WTC11 (cell line): ENCODE measurements around the gene USP48. TPM values are rescaled to one million over a fixed set of nuclear protein-coding genes. Genes with fewer than 3 reads are reported as not detected.

ENCODE experiments used
- ATAC-seq: fragments of 200-7000 bp; cut with Tn5 transposase; 2 replicates; pipeline ENCODE4 v1.10.0; 2021; ENCODE audit warnings: mild to moderate bottlenecking, moderate library complexity
- CTCF ChIA-PET: fragments of 300-600 bp; sonication (Branson Sonifier 250); formaldehyde crosslinking; loops from one replicate; lab custom pipeline; 2021; ENCODE audit warnings: antibody characterized with exemption; lab: Charles Lee
- POLR2A ChIA-PET: fragments of 350-600 bp; sonication (Branson Sonifier 250); formaldehyde crosslinking; loops from one replicate; lab custom pipeline; 2021; ENCODE audit warnings: antibody characterized with exemption; lab: Charles Lee
- DNase-seq: peaks from one replicate; pipeline ENCODE4 v3.0.0; 2021; ENCODE audit warnings: low spot score
- H3K27ac Mint-ChIP-seq: 2 replicates; pipeline ENCODE4 v1.8.0; 2021; ENCODE audit warnings: mixed read lengths
- H3K27me3 Mint-ChIP-seq: 2 replicates; pipeline ENCODE4 v1.8.0; 2021; ENCODE audit warnings: low read depth, mild to moderate bottlenecking, moderate library complexity, mixed read lengths
- H3K36me3 Mint-ChIP-seq: 2 replicates; pipeline ENCODE4 v1.8.0; 2021; ENCODE audit warnings: mixed read lengths
- H3K4me1 Mint-ChIP-seq: 2 replicates; pipeline ENCODE4 v1.8.0; 2022; ENCODE audit warnings: mixed read lengths
- H3K4me3 Mint-ChIP-seq: 2 replicates; pipeline ENCODE4 v1.8.0; 2021; ENCODE audit warnings: mild to moderate bottlenecking, moderate library complexity, mixed read lengths
- H3K9me3 Mint-ChIP-seq: 2 replicates; pipeline ENCODE4 v1.8.0; 2021; ENCODE audit warnings: mixed read lengths
- ATF1 ChIP-seq: sonication (generic); formaldehyde crosslinking; IDR thresholded peaks from 2 replicates; pipeline ENCODE4 v1.8.1; 2023; ENCODE audit warnings: mild to moderate bottlenecking, moderate library complexity, missing genetic modification reagents
- ELF4 ChIP-seq: sonication (generic); formaldehyde crosslinking; IDR thresholded peaks from 2 replicates; pipeline ENCODE4 v1.8.1; 2022; ENCODE audit warnings: low read depth, mild to moderate bottlenecking, moderate library complexity, missing genetic modification reagents
- FOXK1 ChIP-seq: sonication (generic); formaldehyde crosslinking; IDR thresholded peaks from 2 replicates; pipeline ENCODE4 v1.8.0; 2022; ENCODE audit warnings: mild to moderate bottlenecking, moderate library complexity, missing genetic modification reagents
- GRHL2 ChIP-seq: fragments of 250-450 bp; sonication (Bioruptor Pico); IDR thresholded peaks from 2 replicates; pipeline ENCODE4 v1.8.0; 2022; ENCODE audit warnings: mild to moderate bottlenecking, moderate library complexity; ENCODE audit not compliant: insufficient replicate concordance, severe bottlenecking
- KAT7 ChIP-seq: sonication (generic); formaldehyde crosslinking; IDR thresholded peaks from 2 replicates; pipeline ENCODE4 v1.8.1; 2023; ENCODE audit warnings: missing genetic modification reagents, mild to moderate bottlenecking, borderline replicate concordance
- NFE2L1 ChIP-seq: sonication (generic); formaldehyde crosslinking; IDR thresholded peaks from 2 replicates; pipeline ENCODE4 v1.8.1; 2023; ENCODE audit warnings: missing genetic modification reagents
- NFYB ChIP-seq: sonication (generic); formaldehyde crosslinking; conservative IDR thresholded peaks from 2 replicates; pipeline ENCODE4 v1.8.0; 2022; ENCODE audit warnings: low read depth, missing genetic modification reagents
- NR1H2 ChIP-seq: sonication (generic); formaldehyde crosslinking; IDR thresholded peaks from 2 replicates; pipeline ENCODE4 v1.9.0; 2021; ENCODE audit warnings: mild to moderate bottlenecking, moderate library complexity, missing genetic modification reagents
- RORB ChIP-seq: fragments of 250-450 bp; sonication (Bioruptor Pico); IDR thresholded peaks from 2 replicates; pipeline ENCODE4 v1.9.0; 2021; ENCODE audit warnings: mild to moderate bottlenecking
- TCF7 ChIP-seq: sonication (generic); formaldehyde crosslinking; IDR thresholded peaks from 2 replicates; pipeline ENCODE4 v1.8.0; 2022; ENCODE audit warnings: mild to moderate bottlenecking, low read depth, missing genetic modification reagents, moderate library complexity
- ZNF138 ChIP-seq: sonication (generic); formaldehyde crosslinking; conservative IDR thresholded peaks from 2 replicates; pipeline ENCODE4 v1.8.1; 2022; ENCODE audit warnings: mild to moderate bottlenecking, moderate library complexity, missing genetic modification reagents
- ZNF416 ChIP-seq: fragments of 250-450 bp; sonication (Bioruptor Pico); IDR thresholded peaks from 2 replicates; pipeline ENCODE4 v1.9.0; 2021; ENCODE audit warnings: mild to moderate bottlenecking, inconsistent platforms
- total RNA-seq: library from RNA; stranded (reverse); gene quantifications from 3 replicates; pipeline ENCODE4 v1.2.3, GENCODE V29; 2021
- TF ChIP-seq, protein P1 (sequence below): sonication (generic); formaldehyde crosslinking; IDR thresholded peaks from 2 replicates; pipeline ENCODE4 v1.8.0; 2023; ENCODE audit warnings: missing genetic modification reagents, mild to moderate bottlenecking, borderline replicate concordance
- TF ChIP-seq, protein P2 (sequence below): sonication (generic); formaldehyde crosslinking; IDR thresholded peaks from 2 replicates; pipeline ENCODE4 v1.8.0; 2023; ENCODE audit warnings: missing genetic modification reagents
- TF ChIP-seq, protein P3 (sequence below): sonication (generic); formaldehyde crosslinking; IDR thresholded peaks from 2 replicates; pipeline ENCODE4 v1.8.1; 2022; ENCODE audit warnings: mild to moderate bottlenecking, moderate library complexity, missing genetic modification reagents
- TF ChIP-seq, protein P4 (sequence below): sonication (generic); formaldehyde crosslinking; IDR thresholded peaks from 2 replicates; pipeline ENCODE4 v1.8.0; 2022; ENCODE audit warnings: mild to moderate bottlenecking, missing genetic modification reagents
- TF ChIP-seq, protein P5 (sequence below): sonication (generic); formaldehyde crosslinking; IDR thresholded peaks from 2 replicates; pipeline ENCODE4 v1.8.1; 2023; ENCODE audit warnings: mild to moderate bottlenecking, missing genetic modification reagents, borderline replicate concordance
- TF ChIP-seq, protein P6 (sequence below): sonication (generic); formaldehyde crosslinking; IDR thresholded peaks from 2 replicates; pipeline ENCODE4 v1.8.0; 2022; ENCODE audit warnings: mild to moderate bottlenecking, missing genetic modification reagents
- TF ChIP-seq, protein P7 (sequence below): sonication (generic); formaldehyde crosslinking; IDR thresholded peaks from 2 replicates; pipeline ENCODE4 v1.8.0; 2023; ENCODE audit warnings: mild to moderate bottlenecking, missing genetic modification reagents

The USP48 gene
- total RNA-seq, 1 experiment from 2014 or later, result 86.9 TPM

DNA sequence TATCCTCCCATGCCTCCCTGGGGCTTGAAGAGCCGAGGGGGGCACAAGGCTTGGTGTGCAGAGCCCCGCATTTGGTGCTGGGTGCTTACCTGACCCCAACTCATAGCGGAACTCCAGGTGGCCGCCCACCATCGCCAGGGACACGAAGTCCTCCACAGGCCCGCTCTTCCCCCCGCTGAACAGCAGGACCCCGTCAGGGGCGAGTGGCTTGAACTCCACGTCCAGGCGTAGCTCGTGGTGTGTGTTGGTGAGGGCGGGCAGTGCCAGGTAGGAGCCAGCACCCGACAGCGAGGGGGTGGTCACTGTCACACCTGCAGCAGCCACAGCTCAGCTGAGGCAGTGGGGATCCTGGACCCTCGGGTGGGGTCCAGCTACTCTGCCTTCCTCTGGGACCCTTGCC is 46.3 kb upstream of the USP48 start (continued):
- TF ChIP-seq, protein P1, sequence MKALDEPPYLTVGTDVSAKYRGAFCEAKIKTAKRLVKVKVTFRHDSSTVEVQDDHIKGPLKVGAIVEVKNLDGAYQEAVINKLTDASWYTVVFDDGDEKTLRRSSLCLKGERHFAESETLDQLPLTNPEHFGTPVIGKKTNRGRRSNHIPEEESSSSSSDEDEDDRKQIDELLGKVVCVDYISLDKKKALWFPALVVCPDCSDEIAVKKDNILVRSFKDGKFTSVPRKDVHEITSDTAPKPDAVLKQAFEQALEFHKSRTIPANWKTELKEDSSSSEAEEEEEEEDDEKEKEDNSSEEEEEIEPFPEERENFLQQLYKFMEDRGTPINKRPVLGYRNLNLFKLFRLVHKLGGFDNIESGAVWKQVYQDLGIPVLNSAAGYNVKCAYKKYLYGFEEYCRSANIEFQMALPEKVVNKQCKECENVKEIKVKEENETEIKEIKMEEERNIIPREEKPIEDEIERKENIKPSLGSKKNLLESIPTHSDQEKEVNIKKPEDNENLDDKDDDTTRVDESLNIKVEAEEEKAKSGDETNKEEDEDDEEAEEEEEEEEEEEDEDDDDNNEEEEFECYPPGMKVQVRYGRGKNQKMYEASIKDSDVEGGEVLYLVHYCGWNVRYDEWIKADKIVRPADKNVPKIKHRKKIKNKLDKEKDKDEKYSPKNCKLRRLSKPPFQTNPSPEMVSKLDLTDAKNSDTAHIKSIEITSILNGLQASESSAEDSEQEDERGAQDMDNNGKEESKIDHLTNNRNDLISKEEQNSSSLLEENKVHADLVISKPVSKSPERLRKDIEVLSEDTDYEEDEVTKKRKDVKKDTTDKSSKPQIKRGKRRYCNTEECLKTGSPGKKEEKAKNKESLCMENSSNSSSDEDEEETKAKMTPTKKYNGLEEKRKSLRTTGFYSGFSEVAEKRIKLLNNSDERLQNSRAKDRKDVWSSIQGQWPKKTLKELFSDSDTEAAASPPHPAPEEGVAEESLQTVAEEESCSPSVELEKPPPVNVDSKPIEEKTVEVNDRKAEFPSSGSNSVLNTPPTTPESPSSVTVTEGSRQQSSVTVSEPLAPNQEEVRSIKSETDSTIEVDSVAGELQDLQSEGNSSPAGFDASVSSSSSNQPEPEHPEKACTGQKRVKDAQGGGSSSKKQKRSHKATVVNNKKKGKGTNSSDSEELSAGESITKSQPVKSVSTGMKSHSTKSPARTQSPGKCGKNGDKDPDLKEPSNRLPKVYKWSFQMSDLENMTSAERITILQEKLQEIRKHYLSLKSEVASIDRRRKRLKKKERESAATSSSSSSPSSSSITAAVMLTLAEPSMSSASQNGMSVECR, result no peak
- TF ChIP-seq TCF7 (no peak), ZNF416 (CRISPR knock-in tag) (no peak), ELF4 (CRISPR knock-in tag) (no peak)

DNA sequence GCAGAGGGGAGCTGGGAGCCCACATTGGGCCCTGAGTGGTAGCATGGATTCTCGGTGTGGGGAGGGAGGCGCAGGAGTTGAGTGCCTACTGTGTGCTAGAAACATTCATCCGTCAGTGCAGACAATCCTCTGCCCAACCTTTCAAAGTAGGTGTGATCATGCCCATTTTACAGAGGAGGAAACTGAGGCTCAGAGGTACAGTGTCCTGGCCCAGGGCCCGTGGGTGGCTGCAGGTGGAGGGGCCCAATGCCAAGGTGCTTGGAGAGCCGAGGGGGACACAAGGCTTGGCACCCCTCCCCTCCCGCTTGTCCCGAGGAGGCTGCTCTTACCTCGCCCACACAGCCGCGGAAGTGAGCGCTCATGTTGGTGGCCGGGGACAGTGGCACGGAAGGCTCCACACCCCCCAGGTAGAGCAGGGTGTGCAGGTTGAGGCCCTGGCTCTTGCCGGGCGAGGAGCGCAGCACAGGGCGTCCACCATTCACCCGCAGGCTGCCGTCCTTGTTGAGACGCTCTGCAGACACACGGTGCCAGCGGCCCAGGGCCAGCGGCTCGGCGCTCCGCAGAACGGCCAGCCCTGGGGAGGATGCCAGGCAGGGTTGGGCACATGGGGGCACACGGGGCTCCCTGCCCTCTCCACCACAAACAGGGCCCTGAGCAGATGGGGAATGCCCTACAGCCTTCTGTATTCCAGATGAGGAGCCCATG is 45.7 kb upstream of the USP48 start:
- TF ChIP-seq KAT7 (CRISPR knock-in tag) (no peak), GRHL2 (CRISPR knock-in tag) (no peak), NR1H2 (CRISPR knock-in tag) (no peak), RORB (no peak), FOXK1 (CRISPR knock-in tag) (no peak), ATF1 (CRISPR knock-in tag) (no peak), NFE2L1 (CRISPR knock-in tag) (no peak), ZNF138 (no peak), NFYB (CRISPR knock-in tag) (no peak)
- TF ChIP-seq, protein P2, sequence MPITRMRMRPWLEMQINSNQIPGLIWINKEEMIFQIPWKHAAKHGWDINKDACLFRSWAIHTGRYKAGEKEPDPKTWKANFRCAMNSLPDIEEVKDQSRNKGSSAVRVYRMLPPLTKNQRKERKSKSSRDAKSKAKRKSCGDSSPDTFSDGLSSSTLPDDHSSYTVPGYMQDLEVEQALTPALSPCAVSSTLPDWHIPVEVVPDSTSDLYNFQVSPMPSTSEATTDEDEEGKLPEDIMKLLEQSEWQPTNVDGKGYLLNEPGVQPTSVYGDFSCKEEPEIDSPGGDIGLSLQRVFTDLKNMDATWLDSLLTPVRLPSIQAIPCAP (CRISPR knock-in tag), result no peak
- TF ChIP-seq, protein P3, sequence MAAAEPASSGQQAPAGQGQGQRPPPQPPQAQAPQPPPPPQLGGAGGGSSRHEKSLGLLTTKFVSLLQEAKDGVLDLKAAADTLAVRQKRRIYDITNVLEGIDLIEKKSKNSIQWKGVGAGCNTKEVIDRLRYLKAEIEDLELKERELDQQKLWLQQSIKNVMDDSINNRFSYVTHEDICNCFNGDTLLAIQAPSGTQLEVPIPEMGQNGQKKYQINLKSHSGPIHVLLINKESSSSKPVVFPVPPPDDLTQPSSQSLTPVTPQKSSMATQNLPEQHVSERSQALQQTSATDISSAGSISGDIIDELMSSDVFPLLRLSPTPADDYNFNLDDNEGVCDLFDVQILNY (CRISPR knock-in tag), result no peak
- TF ChIP-seq, protein P4, sequence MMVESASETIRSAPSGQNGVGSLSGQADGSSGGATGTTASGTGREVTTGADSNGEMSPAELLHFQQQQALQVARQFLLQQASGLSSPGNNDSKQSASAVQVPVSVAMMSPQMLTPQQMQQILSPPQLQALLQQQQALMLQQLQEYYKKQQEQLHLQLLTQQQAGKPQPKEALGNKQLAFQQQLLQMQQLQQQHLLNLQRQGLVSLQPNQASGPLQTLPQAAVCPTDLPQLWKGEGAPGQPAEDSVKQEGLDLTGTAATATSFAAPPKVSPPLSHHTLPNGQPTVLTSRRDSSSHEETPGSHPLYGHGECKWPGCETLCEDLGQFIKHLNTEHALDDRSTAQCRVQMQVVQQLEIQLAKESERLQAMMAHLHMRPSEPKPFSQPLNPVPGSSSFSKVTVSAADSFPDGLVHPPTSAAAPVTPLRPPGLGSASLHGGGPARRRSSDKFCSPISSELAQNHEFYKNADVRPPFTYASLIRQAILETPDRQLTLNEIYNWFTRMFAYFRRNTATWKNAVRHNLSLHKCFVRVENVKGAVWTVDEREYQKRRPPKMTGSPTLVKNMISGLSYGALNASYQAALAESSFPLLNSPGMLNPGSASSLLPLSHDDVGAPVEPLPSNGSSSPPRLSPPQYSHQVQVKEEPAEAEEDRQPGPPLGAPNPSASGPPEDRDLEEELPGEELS (CRISPR knock-in tag), result no peak
- TF ChIP-seq, protein P5, sequence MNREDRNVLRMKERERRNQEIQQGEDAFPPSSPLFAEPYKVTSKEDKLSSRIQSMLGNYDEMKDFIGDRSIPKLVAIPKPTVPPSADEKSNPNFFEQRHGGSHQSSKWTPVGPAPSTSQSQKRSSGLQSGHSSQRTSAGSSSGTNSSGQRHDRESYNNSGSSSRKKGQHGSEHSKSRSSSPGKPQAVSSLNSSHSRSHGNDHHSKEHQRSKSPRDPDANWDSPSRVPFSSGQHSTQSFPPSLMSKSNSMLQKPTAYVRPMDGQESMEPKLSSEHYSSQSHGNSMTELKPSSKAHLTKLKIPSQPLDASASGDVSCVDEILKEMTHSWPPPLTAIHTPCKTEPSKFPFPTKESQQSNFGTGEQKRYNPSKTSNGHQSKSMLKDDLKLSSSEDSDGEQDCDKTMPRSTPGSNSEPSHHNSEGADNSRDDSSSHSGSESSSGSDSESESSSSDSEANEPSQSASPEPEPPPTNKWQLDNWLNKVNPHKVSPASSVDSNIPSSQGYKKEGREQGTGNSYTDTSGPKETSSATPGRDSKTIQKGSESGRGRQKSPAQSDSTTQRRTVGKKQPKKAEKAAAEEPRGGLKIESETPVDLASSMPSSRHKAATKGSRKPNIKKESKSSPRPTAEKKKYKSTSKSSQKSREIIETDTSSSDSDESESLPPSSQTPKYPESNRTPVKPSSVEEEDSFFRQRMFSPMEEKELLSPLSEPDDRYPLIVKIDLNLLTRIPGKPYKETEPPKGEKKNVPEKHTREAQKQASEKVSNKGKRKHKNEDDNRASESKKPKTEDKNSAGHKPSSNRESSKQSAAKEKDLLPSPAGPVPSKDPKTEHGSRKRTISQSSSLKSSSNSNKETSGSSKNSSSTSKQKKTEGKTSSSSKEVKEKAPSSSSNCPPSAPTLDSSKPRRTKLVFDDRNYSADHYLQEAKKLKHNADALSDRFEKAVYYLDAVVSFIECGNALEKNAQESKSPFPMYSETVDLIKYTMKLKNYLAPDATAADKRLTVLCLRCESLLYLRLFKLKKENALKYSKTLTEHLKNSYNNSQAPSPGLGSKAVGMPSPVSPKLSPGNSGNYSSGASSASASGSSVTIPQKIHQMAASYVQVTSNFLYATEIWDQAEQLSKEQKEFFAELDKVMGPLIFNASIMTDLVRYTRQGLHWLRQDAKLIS, result no peak
- TF ChIP-seq, protein P6, sequence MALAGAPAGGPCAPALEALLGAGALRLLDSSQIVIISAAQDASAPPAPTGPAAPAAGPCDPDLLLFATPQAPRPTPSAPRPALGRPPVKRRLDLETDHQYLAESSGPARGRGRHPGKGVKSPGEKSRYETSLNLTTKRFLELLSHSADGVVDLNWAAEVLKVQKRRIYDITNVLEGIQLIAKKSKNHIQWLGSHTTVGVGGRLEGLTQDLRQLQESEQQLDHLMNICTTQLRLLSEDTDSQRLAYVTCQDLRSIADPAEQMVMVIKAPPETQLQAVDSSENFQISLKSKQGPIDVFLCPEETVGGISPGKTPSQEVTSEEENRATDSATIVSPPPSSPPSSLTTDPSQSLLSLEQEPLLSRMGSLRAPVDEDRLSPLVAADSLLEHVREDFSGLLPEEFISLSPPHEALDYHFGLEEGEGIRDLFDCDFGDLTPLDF (CRISPR knock-in tag), result no peak
- TF ChIP-seq, protein P7, sequence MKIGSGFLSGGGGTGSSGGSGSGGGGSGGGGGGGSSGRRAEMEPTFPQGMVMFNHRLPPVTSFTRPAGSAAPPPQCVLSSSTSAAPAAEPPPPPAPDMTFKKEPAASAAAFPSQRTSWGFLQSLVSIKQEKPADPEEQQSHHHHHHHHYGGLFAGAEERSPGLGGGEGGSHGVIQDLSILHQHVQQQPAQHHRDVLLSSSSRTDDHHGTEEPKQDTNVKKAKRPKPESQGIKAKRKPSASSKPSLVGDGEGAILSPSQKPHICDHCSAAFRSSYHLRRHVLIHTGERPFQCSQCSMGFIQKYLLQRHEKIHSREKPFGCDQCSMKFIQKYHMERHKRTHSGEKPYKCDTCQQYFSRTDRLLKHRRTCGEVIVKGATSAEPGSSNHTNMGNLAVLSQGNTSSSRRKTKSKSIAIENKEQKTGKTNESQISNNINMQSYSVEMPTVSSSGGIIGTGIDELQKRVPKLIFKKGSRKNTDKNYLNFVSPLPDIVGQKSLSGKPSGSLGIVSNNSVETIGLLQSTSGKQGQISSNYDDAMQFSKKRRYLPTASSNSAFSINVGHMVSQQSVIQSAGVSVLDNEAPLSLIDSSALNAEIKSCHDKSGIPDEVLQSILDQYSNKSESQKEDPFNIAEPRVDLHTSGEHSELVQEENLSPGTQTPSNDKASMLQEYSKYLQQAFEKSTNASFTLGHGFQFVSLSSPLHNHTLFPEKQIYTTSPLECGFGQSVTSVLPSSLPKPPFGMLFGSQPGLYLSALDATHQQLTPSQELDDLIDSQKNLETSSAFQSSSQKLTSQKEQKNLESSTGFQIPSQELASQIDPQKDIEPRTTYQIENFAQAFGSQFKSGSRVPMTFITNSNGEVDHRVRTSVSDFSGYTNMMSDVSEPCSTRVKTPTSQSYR, result no peak
- TF ChIP-seq, all 79 proteins: peak for 0
- ATAC-seq (no peak), DNase-seq (no peak)
- Mint-ChIP-seq H3K27ac (no peak overlapping the region), H3K4me3 (no peak overlapping the region), H3K4me1 (no peaks in the 10 kb centered on the region), H3K27me3 (no peaks in the 10 kb centered on the region), H3K36me3 (peaks cover 38% of the 10 kb centered on the region), H3K9me3 (peaks cover 1% of the 10 kb centered on the region)
- ChIA-PET POLR2A (no interaction called here), CTCF (no interaction called here)
